ENCODE data around the gene EXOSC9.
"Not testable (repeated sequence)": the region's sequence is repeated elsewhere in the genome, so short reads cannot be mapped to it uniquely, and the experiment has no call there.

EXOSC9 gene

GRCh38 chr4:121800961-121801714 lies at the start of gene EXOSC9:
Gene EXOSC9 (plus strand): TSS chr4:121801323. CDS start chr4:121801425, 102 bp downstream.
- Histone ChIP-seq H2AFZ (ENCODE audit: low read depth, low read length) (peak within 1 kb of the TSS; percentile 98), H3K4me3 (ENCODE audit: low read length) (peak within 1 kb of the TSS; percentile 92), H3K9me3 (ENCODE audit: low read length) (no peaks in the 10 kb centered on the region), H3K27me3 (ENCODE audit: insufficient read depth, low read length) (no peaks in the 10 kb centered on the region), H3K36me3 (ENCODE audit: insufficient read depth, low read length) (peaks cover 38% of the 10 kb centered on the region), H3K4me1 (ENCODE audit: insufficient read depth, low read length) (peaks cover 21% of the 10 kb centered on the region)

GRCh38 chr4:121752142-121752541 lies 49.0 kb upstream of the EXOSC9 start:
- H3K4me1 ChIP-seq (ENCODE audit: insufficient read depth, low read length), result peaks cover 10% of the 10 kb centered on the region
- not testable (repeated sequence) for H3K4me3 ChIP-seq (ENCODE audit: low read length); H3K9me3 ChIP-seq (ENCODE audit: low read length); H2AFZ ChIP-seq (ENCODE audit: low read depth, low read length); H3K36me3 ChIP-seq (ENCODE audit: insufficient read depth, low read length); H3K27me3 ChIP-seq (ENCODE audit: insufficient read depth, low read length)

GRCh38 chr4:121758925-121759568 lies 42.1 kb upstream of the EXOSC9 start:
- H3K4me1 ChIP-seq (ENCODE audit: insufficient read depth, low read length), result no peaks in the 10 kb centered on the region
- H3K4me3 ChIP-seq (ENCODE audit: low read length), result no peak overlapping the region
- H3K36me3 ChIP-seq (ENCODE audit: insufficient read depth, low read length), result no peaks in the 10 kb centered on the region
- no peaks in the 10 kb centered on the region for H3K9me3 ChIP-seq (ENCODE audit: low read length)
- H2AFZ ChIP-seq (ENCODE audit: low read depth, low read length), result no peak overlapping the region
- peaks cover 22% of the 10 kb centered on the region for H3K27me3 ChIP-seq (ENCODE audit: insufficient read depth, low read length)

- no peaks in the 10 kb centered on the region for H3K36me3 ChIP-seq (ENCODE audit: insufficient read depth, low read length)
- peaks cover 4% of the 10 kb centered on the region for H3K4me1 ChIP-seq (ENCODE audit: insufficient read depth, low read length)
- H3K4me3 ChIP-seq (ENCODE audit: low read length), result no peak overlapping the region
- H3K9me3 ChIP-seq (ENCODE audit: low read length), result no peaks in the 10 kb centered on the region
- peaks cover 33% of the 10 kb centered on the region for H3K27me3 ChIP-seq (ENCODE audit: insufficient read depth, low read length)
- H2AFZ ChIP-seq (ENCODE audit: low read depth, low read length), result no peak overlapping the region
Observed at GRCh38 chr4:121760205-121760604, 40.9 kb upstream of the EXOSC9 start.

DNA sequence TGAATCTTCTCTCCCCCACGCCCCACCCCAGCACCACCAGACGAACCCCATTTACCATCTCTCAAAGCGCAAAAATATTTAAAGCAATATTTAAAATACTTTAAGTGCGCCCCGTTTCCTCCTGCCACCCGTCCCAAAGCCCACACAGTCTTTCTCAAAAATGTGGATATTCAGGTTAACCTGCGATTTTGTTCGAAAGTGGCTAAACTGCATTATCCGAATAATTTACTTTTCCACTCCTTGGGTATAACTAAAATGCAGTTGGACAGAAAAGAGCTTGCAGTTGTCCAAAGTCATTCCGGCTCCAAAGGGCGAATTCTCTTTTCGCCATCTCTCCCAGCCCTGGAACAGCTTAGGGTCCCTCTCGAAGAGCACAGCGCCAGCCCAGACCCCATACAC lies 36.8 kb upstream of the EXOSC9 start:
- Histone ChIP-seq H3K4me3 (ENCODE audit: low read length) (peak overlapping the region; percentile 46), H2AFZ (ENCODE audit: low read depth, low read length) (peak overlapping the region; percentile 93), H3K27me3 (ENCODE audit: insufficient read depth, low read length) (peaks cover 62% of the 10 kb centered on the region), H3K9me3 (ENCODE audit: low read length) (no peaks in the 10 kb centered on the region), H3K36me3 (ENCODE audit: insufficient read depth, low read length) (no peaks in the 10 kb centered on the region), H3K4me1 (ENCODE audit: insufficient read depth, low read length) (peaks cover 4% of the 10 kb centered on the region)

DNA sequence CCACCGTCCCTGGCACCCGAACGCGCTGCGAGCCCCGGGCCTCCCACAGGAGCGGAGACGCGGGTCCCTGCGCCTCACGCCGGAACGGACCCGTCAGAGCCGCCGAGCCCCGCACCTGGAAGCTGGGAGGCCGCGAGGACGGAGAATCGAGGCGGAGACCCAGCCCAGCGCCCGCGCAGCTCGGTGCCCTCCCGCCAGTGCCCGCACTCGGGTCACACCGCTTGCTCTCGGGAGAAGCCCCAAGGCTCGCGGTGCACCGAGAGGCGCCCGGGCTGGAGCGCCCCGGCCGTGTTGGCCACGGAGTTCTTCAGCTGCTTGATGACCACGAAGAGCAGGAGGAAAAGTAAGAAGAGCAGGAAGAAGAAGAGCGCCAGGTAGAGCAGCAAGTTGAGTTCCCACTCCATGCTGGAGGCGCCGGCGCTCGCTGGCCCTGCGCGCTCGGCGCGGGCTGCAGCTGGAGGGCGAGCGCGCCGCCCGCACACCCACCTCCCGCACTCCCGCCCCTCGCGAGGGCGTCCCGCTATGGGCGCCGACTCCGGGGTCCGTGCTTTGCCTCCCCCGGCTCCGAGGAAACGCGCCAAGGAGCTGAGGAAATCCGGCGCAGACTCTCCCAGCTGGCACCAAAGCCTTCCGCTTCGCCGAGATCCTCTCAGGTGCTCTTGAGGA lies 36.3 kb upstream of the EXOSC9 start, which contains the start of gene SMIM43:
Gene SMIM43, minus strand, starts transcription at position 463 of the 666 bp plus-strand sequence. Its CDS starts 59 bp downstream, at position 404.
- no peaks in the 10 kb centered on the region for H3K36me3 ChIP-seq (ENCODE audit: insufficient read depth, low read length)
- H3K4me1 ChIP-seq (ENCODE audit: insufficient read depth, low read length), result peaks cover 4% of the 10 kb centered on the region
- peak within 1 kb of the TSS; percentile 93 for H2AFZ ChIP-seq (ENCODE audit: low read depth, low read length)
- no peaks in the 10 kb centered on the region for H3K9me3 ChIP-seq (ENCODE audit: low read length)
- peaks cover 67% of the 10 kb centered on the region for H3K27me3 ChIP-seq (ENCODE audit: insufficient read depth, low read length)
- H3K4me3 ChIP-seq (ENCODE audit: low read length), result peak within 1 kb of the TSS; percentile 46

DNA sequence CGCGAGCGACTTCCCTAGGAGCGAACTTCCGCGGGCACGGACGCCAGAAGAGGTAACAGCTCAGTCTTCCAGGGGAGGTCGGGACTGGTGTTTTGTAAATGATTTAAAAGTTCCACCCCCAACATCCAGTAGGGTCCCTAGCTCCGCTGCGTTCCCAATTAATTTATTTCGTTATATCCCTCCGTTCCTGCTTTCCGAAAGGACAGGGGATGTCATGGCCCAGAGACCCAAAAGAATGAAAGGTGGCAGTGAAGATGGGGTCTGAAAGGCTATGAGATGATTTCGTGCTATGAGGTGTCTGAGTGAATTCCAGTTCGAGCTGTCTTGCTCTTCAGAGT lies 35.8 kb upstream of the EXOSC9 start:
- peak overlapping the region; percentile 93 for H2AFZ ChIP-seq (ENCODE audit: low read depth, low read length)
- peak overlapping the region; percentile 46 for H3K4me3 ChIP-seq (ENCODE audit: low read length)
- H3K27me3 ChIP-seq (ENCODE audit: insufficient read depth, low read length), result peaks cover 71% of the 10 kb centered on the region
- no peaks in the 10 kb centered on the region for H3K36me3 ChIP-seq (ENCODE audit: insufficient read depth, low read length)
- H3K4me1 ChIP-seq (ENCODE audit: insufficient read depth, low read length), result peaks cover 4% of the 10 kb centered on the region
- H3K9me3 ChIP-seq (ENCODE audit: low read length), result no peaks in the 10 kb centered on the region

DNA sequence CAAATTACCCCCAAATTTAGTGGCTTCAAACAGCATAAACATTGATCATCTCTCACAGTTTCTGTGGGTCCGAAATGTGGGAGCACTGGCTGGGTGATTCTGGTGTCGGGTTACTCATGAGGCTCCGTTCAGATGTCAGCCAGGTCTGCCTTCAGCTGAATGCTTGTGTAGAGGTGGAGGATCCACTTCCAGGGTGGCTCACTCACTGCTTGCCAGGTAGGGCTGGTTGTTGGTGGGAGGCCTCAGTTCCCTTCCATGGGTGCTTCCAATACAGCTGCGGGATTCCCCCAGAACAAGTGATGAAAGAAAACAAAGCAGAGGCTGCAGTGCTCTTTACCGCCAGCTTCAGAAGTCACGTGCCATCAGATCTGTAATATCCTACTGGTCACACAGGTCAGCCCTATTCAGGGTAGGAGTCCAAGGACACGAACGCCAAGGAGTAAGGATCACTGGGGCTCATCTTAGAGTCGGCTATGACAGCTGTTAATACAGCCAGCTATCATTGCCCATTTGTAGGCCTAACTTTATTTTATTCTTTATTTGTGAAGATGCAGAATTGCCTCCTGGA lies 35.1 kb upstream of the EXOSC9 start:
- Histone ChIP-seq H2AFZ (ENCODE audit: low read depth, low read length) (no peak overlapping the region), H3K27me3 (ENCODE audit: insufficient read depth, low read length) (peaks cover 77% of the 10 kb centered on the region), H3K36me3 (ENCODE audit: insufficient read depth, low read length) (no peaks in the 10 kb centered on the region), H3K4me3 (ENCODE audit: low read length) (no peak overlapping the region), H3K4me1 (ENCODE audit: insufficient read depth, low read length) (peaks cover 4% of the 10 kb centered on the region), H3K9me3 (ENCODE audit: low read length) (no peaks in the 10 kb centered on the region)

DNA sequence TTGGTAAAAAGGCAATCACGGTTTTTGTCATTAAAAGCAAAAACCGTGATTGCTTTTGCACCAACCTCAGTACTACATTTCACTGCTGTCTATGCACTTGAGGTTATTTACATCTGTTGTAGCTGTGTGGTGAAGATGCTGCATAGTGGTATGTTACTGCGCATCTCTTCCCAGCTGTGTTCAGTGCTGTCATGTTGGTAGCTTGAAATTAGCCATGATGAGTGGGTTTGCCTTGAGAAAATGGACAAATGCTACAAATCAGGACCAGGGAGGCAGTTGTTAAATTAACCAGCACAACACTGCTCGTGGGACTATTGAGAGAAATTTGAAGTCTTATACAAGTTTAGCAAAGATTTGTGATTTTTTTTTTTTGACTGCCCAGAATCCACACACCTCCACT lies 34.0 kb upstream of the EXOSC9 start:
- Histone ChIP-seq H3K9me3 (ENCODE audit: low read length) (no peaks in the 10 kb centered on the region), H3K27me3 (ENCODE audit: insufficient read depth, low read length) (peaks cover 81% of the 10 kb centered on the region), H3K4me3 (ENCODE audit: low read length) (no peak overlapping the region), H2AFZ (ENCODE audit: low read depth, low read length) (no peak overlapping the region), H3K36me3 (ENCODE audit: insufficient read depth, low read length) (no peaks in the 10 kb centered on the region), H3K4me1 (ENCODE audit: insufficient read depth, low read length) (peaks cover 4% of the 10 kb centered on the region)

GRCh38 chr4:121769341-121769740 lies 31.8 kb upstream of the EXOSC9 start:
- H3K4me3 ChIP-seq (ENCODE audit: low read length), result no peak overlapping the region
- H3K27me3 ChIP-seq (ENCODE audit: insufficient read depth, low read length), result peaks cover 60% of the 10 kb centered on the region
- H3K4me1 ChIP-seq (ENCODE audit: insufficient read depth, low read length), result peaks cover 4% of the 10 kb centered on the region
- H3K9me3 ChIP-seq (ENCODE audit: low read length), result no peaks in the 10 kb centered on the region
- H3K36me3 ChIP-seq (ENCODE audit: insufficient read depth, low read length), result no peaks in the 10 kb centered on the region
- no peak overlapping the region for H2AFZ ChIP-seq (ENCODE audit: low read depth, low read length)

GRCh38 chr4:121771869-121772268 lies 29.3 kb upstream of the EXOSC9 start:
- no peaks in the 10 kb centered on the region for H3K36me3 ChIP-seq (ENCODE audit: insufficient read depth, low read length)
- no peak overlapping the region for H2AFZ ChIP-seq (ENCODE audit: low read depth, low read length)
- peaks cover 37% of the 10 kb centered on the region for H3K27me3 ChIP-seq (ENCODE audit: insufficient read depth, low read length)
- no peaks in the 10 kb centered on the region for H3K9me3 ChIP-seq (ENCODE audit: low read length)
- no peaks in the 10 kb centered on the region for H3K4me1 ChIP-seq (ENCODE audit: insufficient read depth, low read length)
- H3K4me3 ChIP-seq (ENCODE audit: low read length), result no peak overlapping the region

DNA sequence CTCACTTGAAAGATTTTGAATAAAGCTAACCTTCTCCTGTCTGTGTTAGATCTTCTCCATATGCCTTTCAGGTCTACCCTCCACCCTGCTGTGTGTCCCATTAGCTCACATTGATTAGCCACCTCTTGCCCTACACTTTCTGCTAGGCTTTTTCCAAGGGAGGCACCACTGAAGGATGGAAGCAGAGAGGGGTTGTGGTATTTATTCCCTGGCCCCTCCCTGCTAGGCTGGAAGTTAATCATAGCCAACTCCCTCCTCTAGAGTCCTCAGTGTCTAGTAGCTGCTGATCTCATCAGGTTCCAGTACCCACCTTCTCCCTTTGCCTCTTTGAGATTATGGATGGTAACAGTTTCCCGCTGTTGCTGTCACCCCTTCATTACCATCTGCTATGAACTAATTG lies 27.2 kb upstream of the EXOSC9 start:
- Histone ChIP-seq H3K4me1 (ENCODE audit: insufficient read depth, low read length) (no peaks in the 10 kb centered on the region), H2AFZ (ENCODE audit: low read depth, low read length) (no peak overlapping the region)

More for the DNA sequence above, 27.2 kb upstream of the EXOSC9 start:
- H3K9me3 ChIP-seq (ENCODE audit: low read length), result no peaks in the 10 kb centered on the region
- no peak overlapping the region for H3K4me3 ChIP-seq (ENCODE audit: low read length)
- no peaks in the 10 kb centered on the region for H3K36me3 ChIP-seq (ENCODE audit: insufficient read depth, low read length)
- H3K27me3 ChIP-seq (ENCODE audit: insufficient read depth, low read length), result peaks cover 24% of the 10 kb centered on the region
